Measurements from ENCODE around the gene HADHA.

DNA sequence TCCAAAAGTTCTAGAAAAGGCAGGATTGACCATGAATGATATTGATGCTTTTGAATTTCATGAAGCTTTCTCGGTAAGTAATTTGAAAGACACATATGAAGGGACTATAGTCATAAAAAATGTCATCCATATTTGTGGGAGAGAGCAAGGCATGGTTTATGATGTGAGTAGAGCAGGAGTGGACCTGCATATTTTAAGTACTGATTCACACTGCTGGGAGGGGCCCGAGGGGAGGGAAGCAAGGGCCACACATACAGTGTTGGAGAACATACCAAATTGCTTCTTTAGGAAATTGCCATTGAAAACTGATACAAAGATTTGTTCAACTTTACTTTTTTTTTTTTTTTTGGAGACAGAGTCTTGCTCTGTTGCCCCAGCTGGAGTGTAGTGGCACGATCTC is 39.7 kb upstream of the HADHA start:
- TF ChIP-seq POLR2A (IDR thresholded peaks at IDR 0.05) (no peak), CTCF (IDR thresholded peaks at IDR 0.05 in 4 of 5, conservative IDR thresholded peaks at IDR 0.05 in 1 of 5) (no peak)

Data from gastrocnemius medialis (tissue), 4 donors.